Nephron (organoid): ENCODE data around the gene C4B.
A peak's percentile ranks its signal among the peaks of the same experiment; 100 is the strongest.

ENCODE experiments used
- H3K27ac Mint-ChIP-seq, 3 experiments: 2 replicates each; pipeline ENCODE4 v1.8.0; 2020; ENCODE audit warnings: mixed read lengths in 3 of 3, mild to moderate bottlenecking in 2 of 3, moderate library complexity in 1 of 3
- H3K27me3 Mint-ChIP-seq: 2 replicates; pipeline ENCODE4 v1.8.0; 2021; ENCODE audit warnings: low read depth, mild to moderate bottlenecking, moderate library complexity, mixed read lengths
- H3K36me3 Mint-ChIP-seq: 2 replicates; pipeline ENCODE4 v1.8.0; 2020; ENCODE audit warnings: low read depth, mixed read lengths
- H3K4me1 Mint-ChIP-seq: 2 replicates; pipeline ENCODE4 v1.8.0; 2020; ENCODE audit warnings: mixed read lengths
- H3K4me3 Mint-ChIP-seq, 3 experiments: 2 replicates each; pipeline ENCODE4 v1.8.0; 2020; ENCODE audit warnings: mild to moderate bottlenecking in 3 of 3, mixed read lengths in 3 of 3, moderate library complexity in 2 of 3
- H3K9me3 Mint-ChIP-seq: 2 replicates; pipeline ENCODE4 v1.8.0; 2020; ENCODE audit warnings: mixed read lengths
- CTCF ChIP-seq, 3 experiments: fragments of 200-600 bp; sonication (generic); IDR thresholded peaks; one replicate each; pipeline ENCODE4 v1.5.0; 2021; ENCODE audit warnings: antibody characterized with exemption in 3 of 3; ENCODE audit not compliant: unreplicated experiment in 3 of 3

C4B gene

GRCh38 chr6:31968791-31969711 is 45.5 kb upstream of the C4B start:
- Mint-ChIP-seq H3K9me3 (no peaks in the 10 kb centered on the region), H3K4me1 (peaks cover 27% of the 10 kb centered on the region), H3K36me3 (peaks cover 40% of the 10 kb centered on the region), H3K27ac (peak overlapping the region in 1 of 3 experiments; percentile 48), H3K27me3 (no peaks in the 10 kb centered on the region), H3K4me3 (peak overlapping the region; percentile 96 to 99 (median 99))
- no peak for TF ChIP-seq CTCF (IDR thresholded peaks at IDR 0.05; ENCODE audit: unreplicated experiment in 3 of 3)

GRCh38 chr6:31969712-31970603 is 44.6 kb upstream of the C4B start:
- Mint-ChIP-seq H3K9me3 (peaks cover 3% of the 10 kb centered on the region), H3K27ac (peak overlapping the region; percentile 37 to 59 (median 48)), H3K4me3 (peak overlapping the region; percentile 96 to 99 (median 99)), H3K36me3 (peaks cover 44% of the 10 kb centered on the region), H3K27me3 (no peaks in the 10 kb centered on the region), H3K4me1 (peaks cover 27% of the 10 kb centered on the region)
- TF ChIP-seq CTCF (IDR thresholded peaks at IDR 0.05; ENCODE audit: unreplicated experiment in 3 of 3) = no peak

GRCh38 chr6:31970604-31971271 is 43.9 kb upstream of the C4B start:
- Mint-ChIP-seq H3K4me3 (peak overlapping the region; percentile 96 to 99 (median 99)), H3K36me3 (peaks cover 51% of the 10 kb centered on the region), H3K9me3 (peaks cover 3% of the 10 kb centered on the region), H3K4me1 (peaks cover 27% of the 10 kb centered on the region), H3K27me3 (no peaks in the 10 kb centered on the region), H3K27ac (peak overlapping the region in 2 of 3 experiments; percentile 99 to 100)
- no peak for TF ChIP-seq CTCF (IDR thresholded peaks at IDR 0.05; ENCODE audit: unreplicated experiment in 3 of 3)

- no peak for TF ChIP-seq CTCF (IDR thresholded peaks at IDR 0.05; ENCODE audit: unreplicated experiment in 3 of 3)
- H3K27ac Mint-ChIP-seq = peak overlapping the region; percentile 98 to 100 (median 99)
- peaks cover 27% of the 10 kb centered on the region for H3K4me1 Mint-ChIP-seq
- H3K4me3 Mint-ChIP-seq = peak overlapping the region; percentile 96 to 99 (median 99)
- peaks cover 47% of the 10 kb centered on the region for H3K36me3 Mint-ChIP-seq
- no peaks in the 10 kb centered on the region for H3K27me3 Mint-ChIP-seq
- H3K9me3 Mint-ChIP-seq = peaks cover 3% of the 10 kb centered on the region
These were observed 43.2 kb upstream of the C4B start for GRCh38 chr6:31971279-31971992.
